Measurements from ENCODE around the gene KIF12. TPM values are rescaled to one million over a fixed set of nuclear protein-coding genes. Genes with fewer than 3 reads are reported as not detected.

Gene KIF12
- polyA plus RNA-seq, 1 donor (not counting 4 experiments of a cell fraction or from before 2014, with no cell fraction given), result 1.5 TPM

GRCh38 chr9:114139071-114139470 lies 40.0 kb upstream of the KIF12 start:
- no peak for TF ChIP-seq EZH2 (IDR thresholded peaks at IDR 0.05; ENCODE audit: low read length)
- TF ChIP-seq CTCF (optimal IDR thresholded peaks at IDR 0.05 in 1 of 3, IDR thresholded peaks at IDR 0.05 in 1 of 3, conservative IDR thresholded peaks at IDR 0.05 in 1 of 3; ENCODE audit: extremely low read depth in 1 of 3, insufficient read depth in 2 of 3, low read length in 3 of 3), result no peak
- Histone ChIP-seq H3K27me3 (ENCODE audit: control insufficient read depth, extremely low read depth, insufficient read depth, low read length) (peaks cover 26% of the 10 kb centered on the region), H3K9me3 (ENCODE audit: control insufficient read depth, low read depth, low read length) (no peaks in the 10 kb centered on the region), H3K4me1 (ENCODE audit: control insufficient read depth, extremely low read depth, insufficient read depth, low read length) (no peaks in the 10 kb centered on the region), H3K27ac (ENCODE audit: control insufficient read depth, insufficient read depth, low read length) (no peak overlapping the region), H3K79me2 (ENCODE audit: control insufficient read depth, insufficient read depth, low read length) (no peaks in the 10 kb centered on the region), H3K4me2 (ENCODE audit: control insufficient read depth, extremely low read depth, insufficient read depth, low read depth, low read length) (no peak overlapping the region), H3K36me3 (ENCODE audit: control insufficient read depth in 2 of 2, extremely low read depth in 1 of 2, insufficient read depth in 2 of 2, low read length in 2 of 2) (no peaks in the 10 kb centered on the region), H2AFZ (ENCODE audit: control insufficient read depth, low read length) (no peak overlapping the region), H3K4me3 (ENCODE audit: control insufficient read depth in 2 of 3, extremely low read depth in 1 of 3, insufficient read depth in 2 of 3, low read depth in 1 of 3, low read length in 3 of 3) (no peak overlapping the region), H4K20me1 (ENCODE audit: control insufficient read depth, extremely low read depth, insufficient read depth, low read length) (no peaks in the 10 kb centered on the region), H3K9ac (ENCODE audit: control insufficient read depth, extremely low read depth, insufficient read depth, low read length) (no peak overlapping the region), H3K9me1 (ENCODE audit: control insufficient read depth, extremely low read depth, insufficient read depth, low read length) (no peaks in the 10 kb centered on the region)
- FAIRE-seq (no peak), DNase-seq (ENCODE audit: low read depth, low spot score) (no peak)
- dilution Hi-C loops (cut with MboI; ENCODE audit: extremely low pct_ligation_motif_present, low sequenced_read_pairs), result no loop called here

GRCh38 chr9:114138552-114138971 lies 39.5 kb upstream of the KIF12 start:
- H3K9me3 ChIP-seq (ENCODE audit: control insufficient read depth, low read depth, low read length), result no peaks in the 10 kb centered on the region
- DNase-seq (ENCODE audit: low read depth, low spot score), result no peak
- dilution Hi-C loops (cut with MboI; ENCODE audit: extremely low pct_ligation_motif_present, low sequenced_read_pairs), result no loop called here
- no peak overlapping the region for H2AFZ ChIP-seq (ENCODE audit: control insufficient read depth, low read length)
- no peaks in the 10 kb centered on the region for H3K36me3 ChIP-seq (ENCODE audit: control insufficient read depth in 2 of 2, extremely low read depth in 1 of 2, insufficient read depth in 2 of 2, low read length in 2 of 2)
- no peak for TF ChIP-seq CTCF (optimal IDR thresholded peaks at IDR 0.05 in 1 of 3, IDR thresholded peaks at IDR 0.05 in 1 of 3, conservative IDR thresholded peaks at IDR 0.05 in 1 of 3; ENCODE audit: extremely low read depth in 1 of 3, insufficient read depth in 2 of 3, low read length in 3 of 3)
- TF ChIP-seq EZH2 (IDR thresholded peaks at IDR 0.05; ENCODE audit: low read length), result no peak
- H3K4me1 ChIP-seq (ENCODE audit: control insufficient read depth, extremely low read depth, insufficient read depth, low read length), result no peaks in the 10 kb centered on the region
- peaks cover 25% of the 10 kb centered on the region for H3K27me3 ChIP-seq (ENCODE audit: control insufficient read depth, extremely low read depth, insufficient read depth, low read length)
- no peak overlapping the region for H3K4me2 ChIP-seq (ENCODE audit: control insufficient read depth, extremely low read depth, insufficient read depth, low read depth, low read length)
- FAIRE-seq, result no peak
- no peaks in the 10 kb centered on the region for H3K79me2 ChIP-seq (ENCODE audit: control insufficient read depth, insufficient read depth, low read length)
- no peak overlapping the region for H3K4me3 ChIP-seq (ENCODE audit: control insufficient read depth in 2 of 3, extremely low read depth in 1 of 3, insufficient read depth in 2 of 3, low read depth in 1 of 3, low read length in 3 of 3)
- H3K9me1 ChIP-seq (ENCODE audit: control insufficient read depth, extremely low read depth, insufficient read depth, low read length), result no peaks in the 10 kb centered on the region
- H3K9ac ChIP-seq (ENCODE audit: control insufficient read depth, extremely low read depth, insufficient read depth, low read length), result no peak overlapping the region
- no peaks in the 10 kb centered on the region for H4K20me1 ChIP-seq (ENCODE audit: control insufficient read depth, extremely low read depth, insufficient read depth, low read length)
- no peak overlapping the region for H3K27ac ChIP-seq (ENCODE audit: control insufficient read depth, insufficient read depth, low read length)

All from keratinocyte (primary cell).